Hematopoietic multipotent progenitor cell treated with erythropoietin and hydrocortisone succinate and interleukin-3 and kit ligand, for 8 days (in vitro differentiated cells): Measurements from ENCODE around the gene ITPK1.
A peak's percentile ranks its signal among the peaks of the same experiment; 100 is the strongest.

Experiments
- DNase-seq: peaks from one replicate; pipeline ENCODE4 v3.0.0-alpha.2; 2015

ITPK1 gene

GRCh38 chr14:93103392-93104080 lies 12.2 kb downstream of the ITPK1 start:
- peak; percentile 62 for DNase-seq

- no peak for DNase-seq
Observed at GRCh38 chr14:93102141-93102540, 13.6 kb downstream of the ITPK1 start.

- DNase-seq, result no peak
Observed at GRCh38 chr14:93101181-93101580, 14.5 kb downstream of the ITPK1 start.

- no peak for DNase-seq
Observed at GRCh38 chr14:93100570-93100969, 15.2 kb downstream of the ITPK1 start.

- no peak for DNase-seq
Observed at GRCh38 chr14:93100100-93100499, 15.6 kb downstream of the ITPK1 start.

GRCh38 chr14:93099643-93100042 lies 16.1 kb downstream of the ITPK1 start:
- no peak for DNase-seq

GRCh38 chr14:93099196-93099595 lies 16.5 kb downstream of the ITPK1 start:
- DNase-seq, result no peak

- DNase-seq, result no peak
Observed at GRCh38 chr14:93096691-93097322, 18.9 kb downstream of the ITPK1 start.

- no peak for DNase-seq
Observed at GRCh38 chr14:93095742-93096510, 19.8 kb downstream of the ITPK1 start.

GRCh38 chr14:93094121-93094918 lies 21.4 kb downstream of the ITPK1 start:
- DNase-seq, result no peak

GRCh38 chr14:93092606-93093556 lies 22.8 kb downstream of the ITPK1 start:
- DNase-seq, result no peak

- no peak for DNase-seq
Observed at GRCh38 chr14:93091666-93092065, 24.1 kb downstream of the ITPK1 start.

- DNase-seq, result no peak
Observed at GRCh38 chr14:93090826-93091555, 24.7 kb downstream of the ITPK1 start.

- DNase-seq, result no peak
Observed at GRCh38 chr14:93089521-93090269, 26.0 kb downstream of the ITPK1 start.

GRCh38 chr14:93086441-93087055 lies 29.2 kb downstream of the ITPK1 start:
- no peak for DNase-seq

- DNase-seq, result no peak
Observed at GRCh38 chr14:93085911-93086310, 29.8 kb downstream of the ITPK1 start.

- DNase-seq, result no peak
Observed at GRCh38 chr14:93084866-93085857, 30.6 kb downstream of the ITPK1 start.

- no peak for DNase-seq
Observed at GRCh38 chr14:93084402-93084801, 31.3 kb downstream of the ITPK1 start.

- no peak for DNase-seq
Observed at GRCh38 chr14:93083917-93084316, 31.8 kb downstream of the ITPK1 start.
